ENCODE results near the gene C1orf52. TPM values are rescaled to one million over a fixed set of nuclear protein-coding genes. Genes with fewer than 3 reads are reported as not detected.

Gene C1orf52
- total RNA-seq = 10 to 100 TPM; 12.7 to 20.7 (median 17.9) TPM

- no peak for TF ChIP-seq CTCF (IDR thresholded peaks at IDR 0.05; ENCODE audit: low read depth)
These were observed at the start of gene C1orf52 for GRCh38 chr1:85259118-85259911. Gene C1orf52, minus strand, starts transcription at chr1:85259662. Its CDS starts 29 bp downstream, at chr1:85259633.

GRCh38 chr1:85308833-85309350 lies 49.4 kb upstream of the C1orf52 start:
- no peak for TF ChIP-seq CTCF (IDR thresholded peaks at IDR 0.05; ENCODE audit: low read depth)

GRCh38 chr1:85307987-85308832 lies 48.7 kb upstream of the C1orf52 start:
- no peak for TF ChIP-seq CTCF (IDR thresholded peaks at IDR 0.05; ENCODE audit: low read depth)

- no peak for TF ChIP-seq CTCF (IDR thresholded peaks at IDR 0.05; ENCODE audit: low read depth)
These were observed 46.8 kb upstream of the C1orf52 start for GRCh38 chr1:85306236-85306635.

- TF ChIP-seq CTCF (IDR thresholded peaks at IDR 0.05; ENCODE audit: low read depth) = no peak
These were observed 44.1 kb upstream of the C1orf52 start for GRCh38 chr1:85303440-85304162.

- no peak for TF ChIP-seq CTCF (IDR thresholded peaks at IDR 0.05; ENCODE audit: low read depth)
These were observed 40.7 kb upstream of the C1orf52 start for GRCh38 chr1:85300140-85300539.

Data from subcutaneous adipose tissue (tissue), 4 donors.